HG02759 (cell line): Measurements from ENCODE around the gene BRINP2.

Experiments used
- ATAC-seq: cut with Tn5 transposase; IDR thresholded peaks from one replicate; pipeline ENCODE4 v1.9.1; 2021; ENCODE audit warnings: mild to moderate bottlenecking, moderate library complexity; ENCODE audit not compliant: unreplicated experiment

BRINP2 gene

GRCh38 chr1:177164380-177165068, 6.2 kb upstream of the BRINP2 start, which contains the start of gene ASTN1:
Gene ASTN1 (minus strand): TSS chr1:177164712. CDS start chr1:177164676, 36 bp downstream.
- ATAC-seq: no peak

GRCh38 chr1:177165069-177165439, 5.7 kb upstream of the BRINP2 start:
- no peak for ATAC-seq

- ATAC-seq: no peak
Measured at GRCh38 chr1:177171536-177172123, 872 bp downstream of the BRINP2 start.

GRCh38 chr1:177172272-177172671, 1.5 kb downstream of the BRINP2 start:
- ATAC-seq: no peak

- no peak for ATAC-seq
Measured at GRCh38 chr1:177172866-177173265, 2.1 kb downstream of the BRINP2 start.

GRCh38 chr1:177173976-177174375, 3.2 kb downstream of the BRINP2 start:
- ATAC-seq: no peak

- ATAC-seq: no peak
Measured at GRCh38 chr1:177174921-177175634, 4.3 kb downstream of the BRINP2 start.

GRCh38 chr1:177181280-177181630, 10.5 kb downstream of the BRINP2 start:
- ATAC-seq: peak; percentile 37

GRCh38 chr1:177181631-177182291, 11.0 kb downstream of the BRINP2 start:
- ATAC-seq: peak; percentile 97

- ATAC-seq: no peak
Measured at GRCh38 chr1:177183836-177184235, 13.1 kb downstream of the BRINP2 start.

- ATAC-seq: no peak
Measured at GRCh38 chr1:177185209-177185608, 14.5 kb downstream of the BRINP2 start.

GRCh38 chr1:177186639-177187038, 15.9 kb downstream of the BRINP2 start:
- ATAC-seq: no peak

GRCh38 chr1:177190308-177190970, 19.7 kb downstream of the BRINP2 start:
- no peak for ATAC-seq

GRCh38 chr1:177198243-177198642, 27.5 kb downstream of the BRINP2 start:
- ATAC-seq: no peak

GRCh38 chr1:177200290-177200689, 29.5 kb downstream of the BRINP2 start:
- no peak for ATAC-seq

- ATAC-seq: no peak
Measured at GRCh38 chr1:177206831-177207355, 36.1 kb downstream of the BRINP2 start.

GRCh38 chr1:177208920-177209319, 38.2 kb downstream of the BRINP2 start:
- ATAC-seq: no peak

- no peak for ATAC-seq
Measured at GRCh38 chr1:177209357-177209756, 38.6 kb downstream of the BRINP2 start.

- no peak for ATAC-seq
Measured at GRCh38 chr1:177210071-177210470, 39.3 kb downstream of the BRINP2 start.

- no peak for ATAC-seq
Measured at GRCh38 chr1:177211231-177211630, 40.5 kb downstream of the BRINP2 start.
